H9 (cell line): Measurements from ENCODE around the gene LYST. TPM values are rescaled to one million over a fixed set of nuclear protein-coding genes. Genes with fewer than 3 reads are reported as not detected.

Source experiments
- DNase-seq: peaks from one replicate; pipeline ENCODE4 v3.0.0-alpha.2; 2017
- H2AFZ ChIP-seq: one replicate; pipeline ENCODE4 v1.6.1; 2013; ENCODE audit warnings: mild to moderate bottlenecking, low read length, control low read depth, moderate library complexity
- H2AK5ac ChIP-seq: 2 replicates; pipeline ENCODE4 v1.6.1; 2013; ENCODE audit warnings: low read length, control low read depth, mixed read lengths; ENCODE audit not compliant: insufficient read length
- H2BK120ac ChIP-seq: one replicate; pipeline ENCODE4 v1.6.1; 2013; ENCODE audit warnings: low read depth, mild to moderate bottlenecking, low read length, control low read depth, inconsistent platforms; ENCODE audit not compliant: poor library complexity, severe bottlenecking
- H2BK12ac ChIP-seq: 2 replicates; pipeline ENCODE4 v1.6.1; 2013; ENCODE audit warnings: low read length, control low read depth, mixed read lengths, low read depth; ENCODE audit not compliant: insufficient read length
- H2BK15ac ChIP-seq: 2 replicates; pipeline ENCODE4 v1.6.1; 2013; ENCODE audit warnings: low read depth, low read length, control low read depth
- H2BK20ac ChIP-seq: one replicate; pipeline ENCODE4 v1.6.1; 2013; ENCODE audit warnings: low read depth, mild to moderate bottlenecking, low read length, control low read depth, inconsistent platforms; ENCODE audit not compliant: poor library complexity, severe bottlenecking
- H2BK5ac ChIP-seq: 2 replicates; pipeline ENCODE4 v1.6.1; 2013; ENCODE audit warnings: low read length, control low read depth, mixed read lengths; ENCODE audit not compliant: insufficient read length
- H3K14ac ChIP-seq: 2 replicates; pipeline ENCODE4 v1.6.1; 2013; ENCODE audit warnings: low read length, control low read depth; ENCODE audit not compliant: insufficient read depth
- H3K18ac ChIP-seq: 2 replicates; pipeline ENCODE4 v1.6.1; 2013; ENCODE audit warnings: low read depth, mild to moderate bottlenecking, mixed read lengths, low read length, control low read depth; ENCODE audit not compliant: insufficient read length
- H3K23ac ChIP-seq: 2 replicates; pipeline ENCODE4 v1.6.1; 2013; ENCODE audit warnings: low read length, control low read depth, mixed read lengths, low read depth; ENCODE audit not compliant: insufficient read length
- H3K23me2 ChIP-seq: 2 replicates; pipeline ENCODE4 v1.6.1; 2013; ENCODE audit warnings: low read depth, mild to moderate bottlenecking, mixed read lengths, low read length, control low read depth; ENCODE audit not compliant: insufficient read length, poor library complexity, severe bottlenecking
- H3K27ac ChIP-seq: 2 replicates; pipeline ENCODE4 v1.5.1; 2013; ENCODE audit warnings: low read length, control low read depth, mixed read lengths, low read depth; ENCODE audit not compliant: insufficient read length
- H3K27me3 ChIP-seq: 2 replicates; pipeline ENCODE4 v1.6.1; 2013; ENCODE audit warnings: low read length, control low read depth, inconsistent platforms; ENCODE audit not compliant: insufficient read depth
- H3K4ac ChIP-seq: 2 replicates; pipeline ENCODE4 v1.6.1; 2013; ENCODE audit warnings: low read depth, mild to moderate bottlenecking, control low read depth, inconsistent platforms, low read length, moderate library complexity
- H3K4me1 ChIP-seq: 2 replicates; pipeline ENCODE4 v1.6.1; 2013; ENCODE audit warnings: low read length, control low read depth, inconsistent platforms; ENCODE audit not compliant: insufficient read depth
- H3K4me2 ChIP-seq: 2 replicates; pipeline ENCODE4 v1.6.1; 2013; ENCODE audit warnings: low read length, control low read depth, mixed read lengths; ENCODE audit not compliant: insufficient read length, insufficient read depth
- H3K56ac ChIP-seq: 2 replicates; pipeline ENCODE4 v1.6.1; 2013; ENCODE audit warnings: low read depth, mild to moderate bottlenecking, mixed read lengths, low read length, control low read depth; ENCODE audit not compliant: insufficient read length
- H3K79me1 ChIP-seq: 2 replicates; pipeline ENCODE4 v1.6.1; 2013; ENCODE audit warnings: low read depth, mild to moderate bottlenecking, moderate library complexity, low read length, control low read depth, inconsistent platforms; ENCODE audit not compliant: insufficient read depth, poor library complexity, severe bottlenecking
- H3K79me2 ChIP-seq: 2 replicates; pipeline ENCODE4 v1.6.1; 2013; ENCODE audit warnings: low read length, control low read depth, inconsistent platforms; ENCODE audit not compliant: insufficient read depth
- H3K9ac ChIP-seq: 2 replicates; pipeline ENCODE4 v1.6.1; 2013; ENCODE audit warnings: low read length, control low read depth, mixed read lengths; ENCODE audit not compliant: insufficient read length; ENCODE audit errors: extremely low read depth
- H3K9me3 ChIP-seq: one replicate; pipeline ENCODE4 v1.6.1; 2013; ENCODE audit warnings: low read depth, low read length, inconsistent platforms; ENCODE audit not compliant: control insufficient read depth
- H3T11ph ChIP-seq: one replicate; pipeline ENCODE4 v1.6.1; 2013; ENCODE audit warnings: mild to moderate bottlenecking, low read length, control low read depth, inconsistent platforms
- H4K20me1 ChIP-seq: one replicate; pipeline ENCODE4 v1.6.1; 2013; ENCODE audit not compliant: control insufficient read depth, insufficient read length, insufficient read depth
- H4K5ac ChIP-seq: 2 replicates; pipeline ENCODE4 v1.6.1; 2013; ENCODE audit warnings: low read depth, mild to moderate bottlenecking, mixed read lengths, low read length, control low read depth; ENCODE audit not compliant: insufficient read length
- H4K8ac ChIP-seq: replicated peaks from 2 replicates; pipeline ENCODE4 v1.6.1; 2013; ENCODE audit warnings: low read length, control low read depth, mixed read lengths, low read depth; ENCODE audit not compliant: insufficient read length
- H4K91ac ChIP-seq: 2 replicates; pipeline ENCODE4 v1.6.1; 2013; ENCODE audit warnings: low read depth, mild to moderate bottlenecking, moderate library complexity, mixed read lengths, low read length, control low read depth; ENCODE audit not compliant: insufficient read length
- H3K27ac Mint-ChIP-seq, 3 experiments: 2 replicates in 2 of 3; 3 replicates in 1 of 3; pipeline ENCODE4 v1.8.0; 2020 to 2021; ENCODE audit warnings: mixed read lengths in 3 of 3, mild to moderate bottlenecking in 1 of 3, moderate library complexity in 1 of 3
- H3K27me3 Mint-ChIP-seq: 2 replicates; pipeline ENCODE4 v1.8.0; 2021; ENCODE audit warnings: low read depth, mild to moderate bottlenecking, moderate library complexity, mixed read lengths
- H3K36me3 Mint-ChIP-seq, 3 experiments: 2 replicates in 2 of 3; 3 replicates in 1 of 3; pipeline ENCODE4 v1.8.0; 2020 to 2021; ENCODE audit warnings: low read depth in 3 of 3, mixed read lengths in 3 of 3; ENCODE audit not compliant: insufficient read depth in 1 of 3
- H3K4me1 Mint-ChIP-seq, 2 experiments: 2 replicates each; pipeline ENCODE4 v1.8.0; 2020; ENCODE audit warnings: mixed read lengths in 2 of 2
- H3K4me3 Mint-ChIP-seq, 2 experiments: 2 replicates in 1 of 2; 3 replicates in 1 of 2; pipeline ENCODE4 v1.8.0; 2020 to 2021; ENCODE audit warnings: mild to moderate bottlenecking in 2 of 2, mixed read lengths in 2 of 2, moderate library complexity in 1 of 2
- H3K9me3 Mint-ChIP-seq, 2 experiments: 2 replicates in 1 of 2; 3 replicates in 1 of 2; pipeline ENCODE4 v1.8.0; 2020; ENCODE audit warnings: mild to moderate bottlenecking in 2 of 2, mixed read lengths in 2 of 2, moderate library complexity in 1 of 2
- CTCF ChIP-seq: fragments of 200-600 bp; sonication (generic); conservative IDR thresholded peaks from 3 replicates; pipeline ENCODE4 v1.8.0; 2021; ENCODE audit warnings: antibody characterized with exemption, mild to moderate bottlenecking
- WGBS: extraction: QIAGEN DNeasy Blood & Tissue Kit; methylation state at CpG from one replicate; pipeline ENCODE4 v1.1.7; 2013; ENCODE audit warnings: missing lambda C conversion rate, low lambda C conversion rate, mixed read lengths; ENCODE audit not compliant: insufficient read length; ENCODE audit errors: extremely low coverage; 5-methylcytosine and 5-hydroxymethylcytosine counted together
- total RNA-seq: library from RNA; stranded (reverse); gene quantifications from 2 replicates; pipeline ENCODE4 v1.2.1, GENCODE V29; 2021

The LYST gene
- total RNA-seq, 1 experiment from 2014 or later, result 0.13 TPM

GRCh38 chr1:235864931-235865525, 1.7 kb downstream of the LYST start:
- Histone ChIP-seq H2BK15ac (no peak overlapping the region), H3K23ac (no peak overlapping the region), H4K91ac (no peak overlapping the region), H2AK5ac (no peak overlapping the region), H2BK5ac (no peak overlapping the region), H3K9ac (no peak overlapping the region), H3T11ph (no peak overlapping the region), H3K14ac (no peak overlapping the region), H2BK20ac (no peak overlapping the region), H3K4ac (no peak overlapping the region), H2BK120ac (no peak overlapping the region), H3K79me1 (no peaks in the 10 kb centered on the region), H4K20me1 (no peaks in the 10 kb centered on the region), H3K27ac (no peak overlapping the region), H4K5ac (no peak overlapping the region), H3K9me3 (no peaks in the 10 kb centered on the region), H3K23me2 (peaks cover 10% of the 10 kb centered on the region), H2AFZ (no peak overlapping the region), H3K4me2 (no peak overlapping the region), H2BK12ac (no peak overlapping the region), H3K18ac (no peak overlapping the region), H3K4me1 (no peaks in the 10 kb centered on the region), H3K79me2 (no peaks in the 10 kb centered on the region), H4K8ac (no peak overlapping the region), H3K56ac (no peak overlapping the region), H3K27me3 (peaks cover 2% of the 10 kb centered on the region; the same call in 1 of the 2 replicates)
- no peak for TF ChIP-seq CTCF
- no peak for DNase-seq
- Mint-ChIP-seq H3K27me3 (peaks cover 28% of the 10 kb centered on the region), H3K36me3 (no peaks in the 10 kb centered on the region), H3K4me3 (peak overlapping the region; percentile 2 to 26; a peak in 1 of 5 replicates), H3K9me3 (no peaks in the 10 kb centered on the region; a peak in 1 of 5 replicates), H3K4me1 (peaks cover 13 to 15% of the 10 kb centered on the region in 2 experiments), H3K27ac (no peak overlapping the region)
- no CpG with 5 or more reads among the region's 3 CpGs for WGBS
